Measurements from ENCODE around the gene EVC. TPM values are rescaled to one million over a fixed set of nuclear protein-coding genes. Genes with fewer than 3 reads are reported as not detected.

Gene EVC
- total RNA-seq, 2 experiments from 2014 or later, result 0.70 to 1.5 TPM

DNA sequence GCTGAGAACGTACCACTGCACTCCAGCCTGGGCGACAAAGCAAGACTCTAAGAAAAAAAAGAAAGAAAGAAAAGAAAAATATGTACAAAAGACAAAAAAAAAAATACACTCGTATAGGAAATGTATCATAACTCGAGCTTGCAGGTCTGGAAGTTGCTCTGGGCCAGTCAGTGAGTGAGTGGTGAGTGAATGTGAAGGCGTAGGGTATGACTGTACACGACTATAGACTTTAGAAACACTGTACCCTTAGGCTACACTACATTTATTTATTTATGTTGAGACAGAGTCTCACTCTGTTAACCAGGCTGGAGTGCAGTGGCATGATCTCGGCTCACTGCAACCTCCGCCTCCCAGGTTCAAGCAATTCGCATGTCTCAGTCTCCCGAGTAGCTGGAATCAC is 32.0 kb upstream of the EVC start:
- Mint-ChIP-seq H3K9me3 (no peaks in the 10 kb centered on the region), H3K4me3 (no peak overlapping the region), H3K27me3 (no peaks in the 10 kb centered on the region), H3K4me1 (ENCODE audit: low read depth) (no peaks in the 10 kb centered on the region), H3K27ac (no peak overlapping the region), H3K36me3 (ENCODE audit: low read depth) (no peaks in the 10 kb centered on the region)
- Histone ChIP-seq H3K27ac (ENCODE audit: low read depth in 1 of 2, low read length in 2 of 2) (no peak overlapping the region), H3K36me3 (ENCODE audit: insufficient read depth, low read length) (no peaks in the 10 kb centered on the region), H3K9me3 (ENCODE audit: control insufficient read depth in 1 of 2, insufficient read depth in 1 of 2, low read length in 2 of 2) (peaks cover 0 to 6% of the 10 kb centered on the region in 2 experiments), H3K27me3 (ENCODE audit: control insufficient read depth in 1 of 2, insufficient read depth in 2 of 2, low read length in 2 of 2) (no peaks in the 10 kb centered on the region), H3K4me3 (ENCODE audit: low read length) (no peak overlapping the region), H3K4me1 (ENCODE audit: insufficient read depth, low read length) (no peaks in the 10 kb centered on the region)
- no peak for ATAC-seq (ENCODE audit: poor library complexity)
- ChIA-PET POLR2A (no interaction called here), CTCF (no interaction called here)
- TF ChIP-seq, protein P1, sequence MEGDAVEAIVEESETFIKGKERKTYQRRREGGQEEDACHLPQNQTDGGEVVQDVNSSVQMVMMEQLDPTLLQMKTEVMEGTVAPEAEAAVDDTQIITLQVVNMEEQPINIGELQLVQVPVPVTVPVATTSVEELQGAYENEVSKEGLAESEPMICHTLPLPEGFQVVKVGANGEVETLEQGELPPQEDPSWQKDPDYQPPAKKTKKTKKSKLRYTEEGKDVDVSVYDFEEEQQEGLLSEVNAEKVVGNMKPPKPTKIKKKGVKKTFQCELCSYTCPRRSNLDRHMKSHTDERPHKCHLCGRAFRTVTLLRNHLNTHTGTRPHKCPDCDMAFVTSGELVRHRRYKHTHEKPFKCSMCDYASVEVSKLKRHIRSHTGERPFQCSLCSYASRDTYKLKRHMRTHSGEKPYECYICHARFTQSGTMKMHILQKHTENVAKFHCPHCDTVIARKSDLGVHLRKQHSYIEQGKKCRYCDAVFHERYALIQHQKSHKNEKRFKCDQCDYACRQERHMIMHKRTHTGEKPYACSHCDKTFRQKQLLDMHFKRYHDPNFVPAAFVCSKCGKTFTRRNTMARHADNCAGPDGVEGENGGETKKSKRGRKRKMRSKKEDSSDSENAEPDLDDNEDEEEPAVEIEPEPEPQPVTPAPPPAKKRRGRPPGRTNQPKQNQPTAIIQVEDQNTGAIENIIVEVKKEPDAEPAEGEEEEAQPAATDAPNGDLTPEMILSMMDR (IDR thresholded peaks at IDR 0.05), result no peak
- intact Hi-C loops (cut with DNase I, micrococcal nuclease), result no loop called here
- DNase-seq, result no peak

DNA sequence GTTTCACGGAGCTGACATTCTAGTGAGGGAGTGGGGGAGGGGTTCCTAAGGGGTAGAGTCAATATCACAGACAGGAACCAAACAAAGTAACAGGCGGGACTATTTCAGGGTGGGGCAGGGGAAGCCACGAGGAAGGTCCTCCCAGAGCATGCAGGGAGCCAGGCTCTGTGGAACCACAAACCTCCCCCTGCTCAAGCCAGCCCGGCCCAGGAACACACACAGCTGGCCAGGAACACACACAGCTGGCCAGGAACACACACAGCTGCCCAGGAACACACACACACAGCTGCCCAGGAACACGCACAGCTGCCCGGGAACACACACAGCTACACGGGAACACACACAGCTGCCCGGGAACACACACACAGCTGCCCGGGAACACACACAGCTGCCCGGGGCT is 27.4 kb upstream of the EVC start:
- H3K27me3 ChIP-seq (ENCODE audit: control insufficient read depth in 1 of 2, insufficient read depth in 2 of 2, low read length in 2 of 2), result no peaks in the 10 kb centered on the region
- H3K4me3 Mint-ChIP-seq, result no peak overlapping the region
- CTCF ChIA-PET, result no interaction called here

DNA sequence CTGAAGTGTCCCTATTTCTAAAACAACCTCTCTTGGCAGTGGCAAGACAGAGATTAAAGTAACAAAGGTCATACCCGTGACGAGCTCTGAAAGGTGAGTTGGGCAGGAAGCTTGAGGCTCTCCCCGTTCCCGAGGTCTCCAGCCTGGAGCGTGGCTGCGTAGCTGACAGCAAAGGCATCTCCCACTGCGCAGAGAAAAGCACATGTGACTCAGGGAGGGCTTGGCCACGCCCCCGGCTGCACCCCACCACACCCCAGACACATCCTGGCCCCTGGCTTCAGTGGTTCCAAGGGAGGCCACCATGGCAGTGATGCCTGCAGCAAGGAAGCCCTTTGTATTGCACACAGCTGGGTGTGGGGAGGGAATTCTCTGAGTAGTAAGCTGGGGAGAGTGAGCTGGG is 25.7 kb upstream of the EVC start:
- Histone ChIP-seq H3K36me3 (ENCODE audit: insufficient read depth, low read length) (no peaks in the 10 kb centered on the region), H3K4me1 (ENCODE audit: insufficient read depth, low read length) (no peaks in the 10 kb centered on the region), H3K27me3 (ENCODE audit: control insufficient read depth in 1 of 2, insufficient read depth in 2 of 2, low read length in 2 of 2) (no peaks in the 10 kb centered on the region), H3K27ac (ENCODE audit: low read depth in 1 of 2, low read length in 2 of 2) (no peak overlapping the region), H3K9me3 (ENCODE audit: control insufficient read depth in 1 of 2, insufficient read depth in 1 of 2, low read length in 2 of 2) (peaks cover 0 to 22% of the 10 kb centered on the region in 2 experiments), H3K4me3 (ENCODE audit: low read length) (no peak overlapping the region)
- CTCF ChIA-PET, result no interaction called here
- H3K4me1 Mint-ChIP-seq (ENCODE audit: low read depth), result no peaks in the 10 kb centered on the region
- TF ChIP-seq, protein P1 (IDR thresholded peaks at IDR 0.05), result no peak
- no peak overlapping the region for H3K27ac Mint-ChIP-seq
- no peaks in the 10 kb centered on the region for H3K27me3 Mint-ChIP-seq
- H3K36me3 Mint-ChIP-seq (ENCODE audit: low read depth), result no peaks in the 10 kb centered on the region
- intact Hi-C loops (cut with DNase I, micrococcal nuclease), result no loop called here
- no peak overlapping the region for H3K4me3 Mint-ChIP-seq
- POLR2A ChIA-PET, result no interaction called here
- ATAC-seq (ENCODE audit: poor library complexity) (no peak), DNase-seq (no peak)
- H3K9me3 Mint-ChIP-seq, result no peaks in the 10 kb centered on the region

More for the DNA sequence above, 27.4 kb upstream of the EVC start:
- ATAC-seq (ENCODE audit: poor library complexity), result no peak
- Histone ChIP-seq H3K36me3 (ENCODE audit: insufficient read depth, low read length) (no peaks in the 10 kb centered on the region), H3K9me3 (ENCODE audit: control insufficient read depth in 1 of 2, insufficient read depth in 1 of 2, low read length in 2 of 2) (peaks cover 0 to 22% of the 10 kb centered on the region in 2 experiments), H3K27ac (ENCODE audit: low read depth in 1 of 2, low read length in 2 of 2) (no peak overlapping the region), H3K4me3 (ENCODE audit: low read length) (no peak overlapping the region), H3K4me1 (ENCODE audit: insufficient read depth, low read length) (no peaks in the 10 kb centered on the region)
- H3K36me3 Mint-ChIP-seq (ENCODE audit: low read depth), result no peaks in the 10 kb centered on the region
- no peak for DNase-seq
- H3K27me3 Mint-ChIP-seq, result no peaks in the 10 kb centered on the region
- TF ChIP-seq, protein P1 (IDR thresholded peaks at IDR 0.05), result no peak
- intact Hi-C loops (cut with DNase I, micrococcal nuclease), result no loop called here
- H3K9me3 Mint-ChIP-seq, result no peaks in the 10 kb centered on the region
- H3K27ac Mint-ChIP-seq, result no peak overlapping the region
- no peaks in the 10 kb centered on the region for H3K4me1 Mint-ChIP-seq (ENCODE audit: low read depth)
- POLR2A ChIA-PET, result no interaction called here
